ENCODE data around the gene GLI3. TPM values are rescaled to one million over a fixed set of nuclear protein-coding genes. Genes with fewer than 3 reads are reported as not detected.

GLI3 gene
- polyA plus RNA-seq, 3 donors: 13.3 to 16.8 (median 16.5) TPM

GRCh38 chr7:42105554-42106358 is 131.3 kb downstream of the GLI3 start:
- no peak for DNase-seq

DNA sequence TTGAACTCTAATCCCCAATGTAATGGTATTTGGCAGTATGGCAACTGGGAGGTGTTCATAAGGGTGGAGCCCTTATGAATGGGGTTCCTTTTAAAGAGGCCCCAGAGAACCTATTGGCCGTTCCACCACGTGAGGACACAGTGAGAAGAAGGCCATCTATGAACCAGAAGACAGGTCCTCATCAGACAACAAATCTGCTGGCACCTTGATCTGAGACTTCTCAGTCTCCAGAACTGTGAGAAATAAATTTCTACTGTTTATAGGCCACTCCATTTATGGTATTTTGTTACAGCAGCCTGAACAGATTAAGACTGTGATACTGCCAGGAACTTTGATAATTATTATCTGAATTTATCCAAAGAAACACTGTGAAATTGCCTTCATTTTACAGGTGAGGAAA is 132.3 kb downstream of the GLI3 start:
- no peak for DNase-seq

DNA sequence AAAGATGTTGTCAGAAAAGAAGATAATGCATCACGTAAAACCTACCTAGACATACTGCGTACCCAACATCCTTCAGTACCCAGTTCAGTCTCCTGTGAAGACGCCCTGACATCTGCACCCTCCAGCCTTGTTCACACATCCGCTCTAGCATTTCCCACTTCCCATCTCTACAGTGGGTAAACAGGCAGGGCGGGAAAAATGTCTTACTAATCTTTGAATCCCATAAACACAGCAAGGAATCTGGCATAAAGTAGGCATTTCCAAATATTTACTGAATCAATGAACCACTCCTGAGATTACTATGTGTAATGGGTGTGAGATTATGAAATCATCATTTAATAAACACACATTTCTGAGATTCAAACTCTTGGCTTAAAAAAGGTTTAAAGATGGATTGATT is 132.8 kb downstream of the GLI3 start:
- no peak for DNase-seq

- no peak for DNase-seq
Measured at GRCh38 chr7:42103456-42103855, 133.6 kb downstream of the GLI3 start.

- no peak for DNase-seq
Measured at GRCh38 chr7:42103020-42103419, 134.0 kb downstream of the GLI3 start.

DNA sequence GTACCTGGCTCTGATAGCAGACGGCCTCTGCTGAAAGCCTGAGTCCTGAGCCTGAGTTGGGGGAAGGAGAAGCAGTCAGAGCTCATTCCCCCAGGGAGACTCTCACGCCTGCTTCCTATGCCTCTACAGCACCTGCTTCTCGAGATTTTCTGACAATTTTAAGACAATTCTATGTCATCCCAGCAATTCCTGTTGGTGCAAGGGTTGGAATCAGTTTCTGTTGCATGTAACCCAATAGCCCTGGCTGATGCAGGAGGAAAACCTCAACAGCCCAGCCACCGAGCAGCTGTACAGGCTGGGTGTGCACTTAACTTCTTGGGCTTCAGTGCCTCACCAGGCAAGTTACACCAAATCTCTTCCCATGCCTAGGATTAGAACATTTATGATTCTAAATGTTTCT is 134.7 kb downstream of the GLI3 start:
- no peak for DNase-seq

DNA sequence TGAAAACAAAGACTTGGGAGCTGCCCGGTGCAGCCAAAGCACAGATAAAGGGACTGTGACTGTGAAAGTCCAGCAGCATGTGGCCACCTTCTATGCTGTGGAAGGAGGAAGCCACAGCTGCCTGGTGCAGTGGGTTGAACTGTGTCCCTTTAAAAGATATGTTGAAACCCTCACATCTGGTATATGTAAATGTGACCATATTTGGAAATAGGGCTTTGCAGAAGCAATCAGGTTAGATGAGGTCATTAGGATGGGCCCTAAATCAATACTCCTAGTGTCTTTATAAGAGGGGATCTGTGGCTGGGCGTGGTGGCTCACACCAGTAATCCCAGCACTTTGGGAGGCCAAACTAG is 136.9 kb downstream of the GLI3 start:
- DNase-seq: no peak

- no peak for DNase-seq
Measured at GRCh38 chr7:42099470-42100155, 137.4 kb downstream of the GLI3 start.

- DNase-seq: no peak
Measured at GRCh38 chr7:42099066-42099465, 137.9 kb downstream of the GLI3 start.

GRCh38 chr7:42097752-42098151 is 139.3 kb downstream of the GLI3 start:
- no peak for DNase-seq

- DNase-seq: no peak
Measured at GRCh38 chr7:42096681-42097561, 140.1 kb downstream of the GLI3 start.

- no peak for DNase-seq
Measured at GRCh38 chr7:42096268-42096667, 140.7 kb downstream of the GLI3 start.

DNA sequence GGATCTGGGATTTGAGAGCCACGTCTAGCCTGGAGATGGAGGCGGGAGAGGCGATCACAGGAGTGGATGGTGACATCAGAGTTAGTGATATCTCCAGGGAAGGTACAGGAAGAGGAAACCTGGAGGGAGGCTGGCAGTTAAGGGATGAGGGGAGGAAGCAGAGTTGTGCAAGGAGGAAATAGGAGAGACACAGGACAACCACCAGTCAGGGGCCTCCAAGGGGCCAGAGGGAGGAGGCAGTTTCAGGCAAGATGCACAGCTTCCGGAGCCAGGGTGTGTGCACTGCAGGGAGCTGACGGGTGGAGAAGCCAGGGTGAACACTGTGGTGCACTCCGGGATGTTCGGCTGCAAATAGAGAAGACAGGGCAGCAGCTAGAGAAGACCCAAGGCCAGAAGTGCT is 141.2 kb downstream of the GLI3 start:
- DNase-seq: no peak

GRCh38 chr7:42093349-42093905 is 143.6 kb downstream of the GLI3 start:
- DNase-seq: no peak

- peak; percentile 81 for DNase-seq
Measured at GRCh38 chr7:42091461-42092291, 145.3 kb downstream of the GLI3 start.

- no peak for DNase-seq
Measured at GRCh38 chr7:42090806-42091205, 146.2 kb downstream of the GLI3 start.

GRCh38 chr7:42090056-42090455 is 147.0 kb downstream of the GLI3 start:
- no peak for DNase-seq

DNA sequence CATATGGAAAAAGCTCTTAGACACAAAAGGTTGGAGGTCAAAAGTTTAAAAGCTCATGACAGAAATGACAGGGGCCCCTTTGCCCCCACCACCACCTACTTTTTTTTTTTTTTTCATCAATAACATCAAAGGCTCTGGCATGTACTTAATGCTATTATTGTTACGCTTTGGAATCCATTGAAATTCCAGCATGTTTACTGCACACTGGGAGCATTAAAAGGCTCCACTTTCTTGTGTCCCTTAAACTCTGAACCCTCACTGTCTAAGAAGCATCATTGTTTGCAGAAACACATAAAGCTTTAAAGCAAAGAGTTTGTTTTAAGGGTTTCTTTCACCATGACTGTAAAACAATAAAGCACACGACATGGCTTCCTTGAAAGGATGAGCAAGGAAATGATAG is 149.4 kb downstream of the GLI3 start:
- no peak for DNase-seq

DNA sequence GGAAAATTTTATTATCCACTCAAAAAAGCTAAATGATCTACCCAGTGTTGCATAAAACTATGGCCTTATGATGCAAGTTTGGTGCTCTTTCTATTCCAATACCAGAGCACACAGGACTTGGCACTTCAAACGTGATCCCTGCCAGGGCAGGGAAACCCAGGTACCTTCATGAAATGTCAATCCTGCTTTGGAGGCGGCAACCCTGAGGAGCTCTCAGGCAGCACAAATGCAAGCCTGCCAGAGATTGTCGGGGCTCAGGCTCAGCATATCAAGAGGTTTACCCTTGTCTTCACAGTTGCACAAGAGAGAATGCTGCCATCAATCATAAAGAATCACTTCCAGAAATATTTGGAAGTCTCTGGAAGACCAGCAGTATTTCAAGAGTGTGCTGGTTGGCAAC is 151.5 kb downstream of the GLI3 start:
- DNase-seq: no peak

DNA sequence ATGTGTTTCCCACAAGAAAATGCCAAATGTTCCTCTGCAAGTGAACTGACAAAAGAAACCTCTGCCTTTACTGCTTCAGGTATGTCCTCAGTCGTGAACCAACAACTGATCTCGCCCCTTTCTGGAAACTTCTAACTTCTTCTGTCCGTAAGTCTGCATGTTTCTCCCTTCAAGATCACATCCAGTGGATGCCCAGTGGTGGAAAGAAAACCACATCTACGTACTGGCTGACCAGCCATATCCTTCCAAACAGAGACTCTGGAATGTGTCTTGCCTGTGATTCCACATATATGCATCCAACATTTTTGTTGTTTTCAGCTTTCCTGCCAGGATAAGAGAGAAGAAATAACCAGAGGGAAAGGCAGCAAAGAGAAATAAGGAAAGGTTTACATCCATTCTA is 152.7 kb downstream of the GLI3 start:
- DNase-seq: no peak

GRCh38 chr7:42083284-42083683 is 153.7 kb downstream of the GLI3 start:
- DNase-seq: no peak

All from renal pelvis (tissue), 4 donors.